Subcutaneous adipose tissue (tissue), 4 donors: Measurements from ENCODE around the gene B4GALNT1. TPM values are rescaled to one million over a fixed set of nuclear protein-coding genes. Genes with fewer than 3 reads are reported as not detected.

Experiments
- CTCF ChIP-seq: fragments of 450-650 bp; IDR thresholded peaks from one replicate; pipeline ENCODE4 v1.5.1; 2016; ENCODE audit warnings: low read depth, mild to moderate bottlenecking, control low read depth, antibody characterized with exemption, moderate library complexity
- total RNA-seq, 4 donors: library from RNA; depleted of rRNA; stranded (reverse); fragments of >200 nt; gene quantifications; one replicate each; pipeline ENCODE4 v1.1.0, GENCODE V29; 2016

B4GALNT1 gene
- total RNA-seq, 4 donors from 2014 or later, result 0.17 to 3.4 (median 0.49) TPM

GRCh38 chr12:57626921-57627445 is 6.0 kb downstream of the B4GALNT1 start:
- TF ChIP-seq CTCF, result no peak

- TF ChIP-seq CTCF, result no peak
Measured at GRCh38 chr12:57626111-57626920, 6.7 kb downstream of the B4GALNT1 start.

- no peak for TF ChIP-seq CTCF
Measured at GRCh38 chr12:57625261-57626032, 7.6 kb downstream of the B4GALNT1 start.

- no peak for TF ChIP-seq CTCF
Measured at GRCh38 chr12:57624441-57625220, 8.4 kb downstream of the B4GALNT1 start.

- no peak for TF ChIP-seq CTCF
Measured at GRCh38 chr12:57623811-57624390, 9.1 kb downstream of the B4GALNT1 start.

- no peak for TF ChIP-seq CTCF
Measured at GRCh38 chr12:57623385-57623784, 9.6 kb downstream of the B4GALNT1 start.
